Coronary artery (tissue), 2 donors: ENCODE data around the gene SEMA5A.

Experiments used
- DNase-seq: peaks from one replicate; pipeline ENCODE4 v3.0.0-alpha.2; 2017; ENCODE audit warnings: low spot score
- H3K27ac ChIP-seq, 2 donors: fragments of 200-600 bp; sonication (generic); one replicate each; pipeline ENCODE4 v1.5.1; 2016 to 2019
- H3K4me3 ChIP-seq: fragments of 200-600 bp; sonication (generic); 2 replicates; pipeline ENCODE4 v1.5.1; 2016; ENCODE audit warnings: mild to moderate bottlenecking, moderate library complexity
- TF ChIP-seq, protein P1 (sequence below): fragments of 200-600 bp; sonication (generic); IDR thresholded peaks from one replicate; pipeline ENCODE4 v1.5.1; 2019; ENCODE audit warnings: antibody characterized with exemption

SEMA5A gene

DNA sequence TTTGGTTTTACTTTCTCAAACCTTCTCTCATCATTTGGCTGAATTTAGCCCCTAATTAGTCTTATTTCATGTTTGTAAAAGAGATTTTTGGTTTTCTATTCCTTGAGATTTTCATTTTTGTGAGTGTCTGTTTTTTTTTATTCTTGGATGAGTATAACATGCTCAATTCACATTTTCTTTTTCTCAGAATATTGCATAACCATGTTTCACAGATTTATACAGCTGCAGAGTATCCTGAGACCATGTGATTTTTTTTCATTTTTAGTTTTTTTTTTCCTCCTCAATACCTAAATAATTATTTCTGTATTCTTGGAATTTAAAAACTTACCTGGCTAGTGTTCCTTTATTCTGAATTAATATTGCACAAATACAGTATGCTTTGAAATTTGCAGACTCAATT is 361.9 kb downstream of the SEMA5A start:
- Histone ChIP-seq H3K27ac (no peak overlapping the region), H3K4me3 (no peak overlapping the region)
- no peak for DNase-seq
- TF ChIP-seq, protein P1, sequence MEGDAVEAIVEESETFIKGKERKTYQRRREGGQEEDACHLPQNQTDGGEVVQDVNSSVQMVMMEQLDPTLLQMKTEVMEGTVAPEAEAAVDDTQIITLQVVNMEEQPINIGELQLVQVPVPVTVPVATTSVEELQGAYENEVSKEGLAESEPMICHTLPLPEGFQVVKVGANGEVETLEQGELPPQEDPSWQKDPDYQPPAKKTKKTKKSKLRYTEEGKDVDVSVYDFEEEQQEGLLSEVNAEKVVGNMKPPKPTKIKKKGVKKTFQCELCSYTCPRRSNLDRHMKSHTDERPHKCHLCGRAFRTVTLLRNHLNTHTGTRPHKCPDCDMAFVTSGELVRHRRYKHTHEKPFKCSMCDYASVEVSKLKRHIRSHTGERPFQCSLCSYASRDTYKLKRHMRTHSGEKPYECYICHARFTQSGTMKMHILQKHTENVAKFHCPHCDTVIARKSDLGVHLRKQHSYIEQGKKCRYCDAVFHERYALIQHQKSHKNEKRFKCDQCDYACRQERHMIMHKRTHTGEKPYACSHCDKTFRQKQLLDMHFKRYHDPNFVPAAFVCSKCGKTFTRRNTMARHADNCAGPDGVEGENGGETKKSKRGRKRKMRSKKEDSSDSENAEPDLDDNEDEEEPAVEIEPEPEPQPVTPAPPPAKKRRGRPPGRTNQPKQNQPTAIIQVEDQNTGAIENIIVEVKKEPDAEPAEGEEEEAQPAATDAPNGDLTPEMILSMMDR, result no peak

DNA sequence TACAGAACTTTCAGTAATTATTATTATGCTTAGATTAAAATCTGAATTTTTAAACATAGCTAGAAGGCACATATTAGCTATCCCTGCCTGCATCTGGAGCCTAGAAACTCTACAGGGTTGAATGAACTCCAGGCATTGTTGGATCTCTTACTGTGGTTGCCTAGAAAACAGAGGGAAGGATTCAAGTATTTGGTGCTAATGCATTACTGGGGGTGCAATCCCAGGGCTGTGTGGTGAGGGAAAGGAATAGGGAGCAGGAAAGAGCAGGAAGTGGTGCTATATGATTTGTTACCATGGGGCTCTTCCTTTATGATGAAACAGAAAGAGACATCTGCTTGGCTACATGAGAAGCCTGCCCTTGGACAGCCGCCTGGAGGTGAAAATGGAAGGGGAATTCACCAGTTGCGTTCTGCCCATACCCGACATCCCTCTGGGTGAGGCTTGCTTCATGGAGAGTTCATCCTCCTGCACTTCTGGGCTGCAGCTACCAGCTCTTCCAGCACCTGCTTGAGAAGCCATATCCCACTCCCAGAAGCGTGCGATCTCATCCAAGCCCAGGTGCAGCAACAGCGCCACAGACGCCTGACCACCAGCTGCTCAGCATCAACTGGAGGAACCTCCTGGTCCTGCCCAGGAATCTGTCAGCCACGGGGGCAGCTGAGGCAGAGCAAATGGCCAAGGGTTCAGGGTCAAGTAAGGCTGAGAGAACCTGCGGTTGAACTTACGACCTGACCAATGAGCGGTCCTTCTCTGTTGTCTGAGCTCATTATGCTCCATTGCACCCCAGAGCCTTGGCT is 362.8 kb downstream of the SEMA5A start:
- DNase-seq, result no peak
- Histone ChIP-seq H3K27ac (no peak overlapping the region), H3K4me3 (no peak overlapping the region)
- TF ChIP-seq, protein P1, result no peak

DNA sequence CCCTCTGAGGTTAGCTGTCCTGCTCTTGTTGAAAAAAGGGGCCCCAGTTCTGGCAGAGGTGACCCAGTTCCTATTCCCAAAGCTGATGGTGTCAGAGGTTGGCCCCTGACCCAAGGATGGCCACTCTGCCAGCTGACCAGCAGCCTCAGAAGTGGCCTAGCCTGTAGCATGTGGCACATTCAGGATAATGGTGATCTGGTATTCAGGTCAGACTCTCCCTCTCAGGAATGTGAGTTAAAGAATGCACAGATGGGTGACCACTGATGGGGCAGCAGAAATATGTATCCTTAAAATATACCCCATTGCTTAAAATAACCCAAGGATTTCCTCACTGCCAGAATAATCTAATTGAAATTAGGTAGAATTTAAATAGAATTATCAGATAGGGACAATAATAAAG is 369.2 kb downstream of the SEMA5A start:
- Histone ChIP-seq H3K27ac (no peak overlapping the region), H3K4me3 (no peak overlapping the region)
- TF ChIP-seq, protein P1, result no peak
- DNase-seq, result no peak

DNA sequence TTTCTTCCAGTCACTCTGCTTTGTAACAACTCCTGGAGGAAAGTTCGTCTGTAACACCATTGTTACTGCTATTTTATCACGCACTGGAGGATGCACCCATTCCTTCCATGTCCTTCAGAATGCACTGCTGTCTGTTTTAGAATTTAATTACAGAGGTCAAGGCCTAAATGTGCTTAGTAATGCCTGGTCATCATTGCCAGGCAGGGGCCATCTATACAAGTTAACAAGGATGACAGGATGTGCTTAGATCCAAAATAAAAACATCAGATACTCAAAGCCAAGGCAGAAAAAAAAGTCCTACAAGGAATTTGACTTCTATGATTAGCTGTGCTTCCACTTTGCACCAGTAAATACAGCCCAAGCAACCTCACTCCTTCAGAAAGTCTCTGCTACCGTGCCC is 371.4 kb downstream of the SEMA5A start:
- no peak for DNase-seq
- H3K27ac ChIP-seq, result no peak overlapping the region
- TF ChIP-seq, protein P1, result no peak
- no peak overlapping the region for H3K4me3 ChIP-seq

DNA sequence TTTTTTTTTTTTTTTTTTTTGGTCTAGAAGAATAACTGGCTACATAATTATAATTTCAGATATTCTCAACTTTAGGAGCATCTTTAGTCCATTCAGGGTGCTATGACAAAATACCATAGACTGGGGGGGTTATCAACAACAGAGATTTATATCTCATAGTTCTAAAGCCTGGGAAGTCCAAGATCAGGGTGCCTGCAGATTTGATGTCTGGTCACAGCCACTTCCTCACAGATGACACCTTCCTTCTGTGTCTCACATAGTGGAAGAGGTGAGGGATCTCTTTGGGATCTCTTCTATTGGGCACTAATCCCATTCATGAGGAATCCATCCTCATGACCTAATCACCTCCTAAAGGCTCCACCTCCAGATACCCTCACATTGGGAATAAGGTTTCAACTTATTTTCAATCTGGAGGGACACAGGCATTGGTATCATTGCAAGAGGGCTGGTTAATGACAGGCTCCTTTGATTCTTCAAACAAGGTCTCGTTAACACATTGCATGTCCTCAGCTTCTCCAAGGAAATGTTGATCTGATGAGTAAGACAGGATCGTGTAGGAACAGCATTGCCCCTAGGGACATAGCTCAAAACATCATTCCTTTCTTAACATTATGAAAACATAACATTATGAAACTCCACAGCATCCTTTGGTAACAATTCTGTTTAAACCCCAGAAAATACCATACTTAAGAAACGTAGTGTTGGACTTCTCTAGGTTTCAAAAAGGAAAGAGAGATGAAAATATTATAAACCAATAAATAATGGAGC is 372.4 kb downstream of the SEMA5A start:
- TF ChIP-seq, protein P1, result no peak
- DNase-seq, result no peak
- Histone ChIP-seq H3K27ac (no peak overlapping the region), H3K4me3 (no peak overlapping the region)

DNA sequence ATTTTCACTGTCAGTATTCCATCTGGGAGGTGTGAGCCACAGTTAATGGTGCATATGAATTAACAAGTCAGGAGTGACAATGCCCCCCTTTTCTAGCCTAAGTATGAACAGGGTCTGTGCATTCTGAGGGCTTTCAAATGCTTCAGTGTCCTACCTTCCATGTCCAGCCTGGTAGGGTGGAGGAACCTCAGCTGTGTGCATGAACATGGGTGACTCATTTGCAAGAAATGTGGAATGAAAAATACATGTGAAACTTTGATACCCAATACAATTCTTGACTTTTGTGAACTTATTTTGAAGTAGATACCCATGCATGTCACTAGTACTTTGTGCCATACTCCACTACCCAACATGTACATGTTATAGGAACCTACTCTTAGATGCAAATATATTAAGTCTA is 375.8 kb downstream of the SEMA5A start:
- TF ChIP-seq, protein P1, result no peak
- Histone ChIP-seq H3K27ac (no peak overlapping the region), H3K4me3 (no peak overlapping the region)
- DNase-seq, result no peak

DNA sequence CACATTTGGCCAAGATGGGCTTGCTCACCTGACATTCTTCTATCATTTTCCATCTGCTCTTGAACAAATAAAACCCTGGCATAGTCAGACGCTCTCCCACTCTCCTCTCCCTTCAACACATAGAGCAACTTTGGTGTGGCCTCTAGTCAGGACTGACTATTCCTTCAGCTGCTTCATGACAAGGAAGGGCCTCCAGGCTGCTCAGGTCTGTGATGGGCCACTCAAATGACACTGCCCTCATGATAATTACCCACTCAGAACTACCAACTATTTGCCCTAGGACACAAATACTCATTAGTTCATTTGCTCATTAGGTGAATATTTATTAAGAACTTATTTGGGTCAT is 376.3 kb downstream of the SEMA5A start:
- TF ChIP-seq, protein P1, result no peak
- DNase-seq, result no peak
- Histone ChIP-seq H3K4me3 (no peak overlapping the region), H3K27ac (no peak overlapping the region)
